ENCODE results near the gene PIM3. TPM values are rescaled to one million over a fixed set of nuclear protein-coding genes. Genes with fewer than 3 reads are reported as not detected.

Gene PIM3
- total and polyA plus RNA-seq, 2 of the 8 experiments (the other 6 are each of a cell fraction or from before 2014, with no cell fraction given): 22.6 to 30.0 TPM

GRCh38 chr22:49962012-49962750, 1.6 kb downstream of the PIM3 start (continued):
- TF ChIP-seq NANOG (IDR thresholded peaks at IDR 0.05; ENCODE audit: insufficient read depth, low read depth, low read length, poor library complexity, severe bottlenecking) (no peak), SIN3A (conservative IDR thresholded peaks at IDR 0.05 in 1 of 2, IDR thresholded peaks at IDR 0.05 in 1 of 2; ENCODE audit: low read depth in 1 of 2, low read length in 2 of 2) (0 out of 4 replicates have a peak, but pooled peaks have one; percentile 18 to 39), TEAD4 (IDR thresholded peaks at IDR 0.05; ENCODE audit: low read depth, low read length) (no peak), EGR1 (IDR thresholded peaks at IDR 0.05; ENCODE audit: borderline replicate concordance, low read depth, low read length) (no peak), SRF (IDR thresholded peaks at IDR 0.05; ENCODE audit: low read depth, low read length) (no peak)

All from H1 (cell line).